HepG2 (cell line): Measurements from ENCODE around the gene USE1. TPM values are rescaled to one million over a fixed set of nuclear protein-coding genes. Genes with fewer than 3 reads are reported as not detected.
A peak's percentile ranks its signal among the peaks of the same experiment; 100 is the strongest.

Experiments used
- ATF4 ChIP-seq, 2 experiments: fragments of 450-650 bp in 1 of 2; sonication (generic) in 1 of 2; formaldehyde crosslinking; IDR thresholded peaks; 2 replicates each; pipeline versions ENCODE4 v1.5.0 to v1.8.0; 2020 to 2022; ENCODE audit warnings: mild to moderate bottlenecking in 1 of 2, missing genetic modification reagents in 1 of 2
- CBX2 ChIP-seq, 2 experiments: fragments of 200-600 bp in 1 of 2; sonication (generic); formaldehyde crosslinking in 1 of 2; IDR thresholded peaks; 2 replicates each; pipeline versions ENCODE4 v1.7.0 to v1.8.1; 2018 to 2022; ENCODE audit warnings: low read depth in 2 of 2, low read length in 1 of 2, mild to moderate bottlenecking in 1 of 2, missing genetic modification reagents in 1 of 2
- FOSL1 ChIP-seq: sonication (generic); formaldehyde crosslinking; IDR thresholded peaks from 2 replicates; pipeline ENCODE4 v1.9.0; 2021; ENCODE audit warnings: missing genetic modification reagents, borderline replicate concordance
- HDAC2 ChIP-seq: sonication (generic); formaldehyde crosslinking; IDR thresholded peaks from 2 replicates; pipeline ENCODE4 v1.4.0; 2020; ENCODE audit warnings: missing genetic modification reagents
- KDM5B ChIP-seq: sonication (generic); formaldehyde crosslinking; IDR thresholded peaks from 2 replicates; pipeline ENCODE4 v1.4.0; 2020; ENCODE audit warnings: missing genetic modification reagents, mild to moderate bottlenecking, borderline replicate concordance
- NR0B2 ChIP-seq: sonication (generic); formaldehyde crosslinking; IDR thresholded peaks from 2 replicates; pipeline ENCODE4 v1.4.0; 2020; ENCODE audit warnings: mild to moderate bottlenecking, missing genetic modification reagents
- RBFOX2 ChIP-seq: fragments of 200-400 bp; formaldehyde crosslinking; IDR thresholded peaks from 2 replicates; pipeline ENCODE4 v1.6.1; 2017; ENCODE audit warnings: low read depth, mild to moderate bottlenecking, low read length
- SRF ChIP-seq: IDR thresholded peaks from 2 replicates; pipeline ENCODE4 v1.6.1; 2011; ENCODE audit warnings: mild to moderate bottlenecking, low read depth, low read length, moderate library complexity
- SUZ12 ChIP-seq: fragments of 150-350 bp; IDR thresholded peaks from 2 replicates; pipeline ENCODE4 v1.6.1; 2014; ENCODE audit warnings: low read depth, low read length
- TFE3 ChIP-seq: IDR thresholded peaks from 2 replicates; pipeline ENCODE4 v1.6.1; 2016
- U2AF1 ChIP-seq: fragments of 200-400 bp; formaldehyde crosslinking; optimal IDR thresholded peaks from 2 replicates; pipeline ENCODE3; 2017; ENCODE audit warnings: mild to moderate bottlenecking, low read depth, low read length
- ZBTB8A ChIP-seq: sonication (generic); formaldehyde crosslinking; IDR thresholded peaks from 2 replicates; pipeline ENCODE4 v1.4.0; 2020; ENCODE audit warnings: mild to moderate bottlenecking, low read depth, missing genetic modification reagents, borderline replicate concordance
- ZFP62 ChIP-seq: sonication (generic); formaldehyde crosslinking; IDR thresholded peaks from 2 replicates; pipeline ENCODE4 v1.4.0; 2020; ENCODE audit warnings: missing genetic modification reagents
- ZNF138 ChIP-seq: sonication (generic); formaldehyde crosslinking; IDR thresholded peaks from 2 replicates; pipeline ENCODE4 v1.5.0; 2020; ENCODE audit warnings: mild to moderate bottlenecking, low read depth, missing genetic modification reagents
- ZNF256 ChIP-seq: sonication (generic); formaldehyde crosslinking; conservative IDR thresholded peaks from 2 replicates; pipeline ENCODE4 v1.4.0; 2020; ENCODE audit warnings: missing genetic modification reagents
- ZNF597 ChIP-seq: sonication (generic); formaldehyde crosslinking; IDR thresholded peaks from 2 replicates; pipeline ENCODE4 v1.5.0; 2020; ENCODE audit warnings: missing genetic modification reagents
- ZNF660 ChIP-seq: sonication (generic); formaldehyde crosslinking; IDR thresholded peaks from 2 replicates; pipeline ENCODE4 v1.5.1; 2020; ENCODE audit warnings: mild to moderate bottlenecking, low read depth, missing genetic modification reagents, borderline replicate concordance
- ZNF670 ChIP-seq: sonication (generic); formaldehyde crosslinking; IDR thresholded peaks from 2 replicates; pipeline ENCODE4 v1.8.0; 2022; ENCODE audit warnings: mild to moderate bottlenecking, missing genetic modification reagents, borderline replicate concordance
- ZNF687 ChIP-seq: sonication (generic); formaldehyde crosslinking; IDR thresholded peaks from 2 replicates; pipeline ENCODE4 v1.5.1; 2020; ENCODE audit warnings: mild to moderate bottlenecking, missing genetic modification reagents, moderate library complexity
- ZNF737 ChIP-seq: sonication (generic); formaldehyde crosslinking; IDR thresholded peaks from 2 replicates; pipeline ENCODE4 v1.5.0; 2020; ENCODE audit warnings: missing genetic modification reagents, mild to moderate bottlenecking, borderline replicate concordance
- polyA plus RNA-seq, 8 experiments: library from polyadenylated mRNA; depleted of rRNA in 3 of 8; stranded (reverse) in 7 of 8; unstranded in 1 of 8; fragments of >200 nt; fragmentation: Illumina TruSeq in 4 of 8; extraction: Trizol in 4 of 8; gene quantifications; 2 replicates each; pipeline versions ENCODE4 v1.2.1 to v1.2.3, GENCODE V29; 2011 to 2016; ENCODE audit warnings: low read depth in 4 of 8, missing spikeins in 1 of 8, mixed read lengths in 1 of 8; ENCODE audit not compliant: insufficient read depth in 1 of 8
- total RNA-seq, 5 experiments: library from RNA; depleted of rRNA; stranded (reverse); fragments of >200 nt; fragmentation: Illumina TruSeq; extraction: Trizol; gene quantifications; 2 replicates each; pipeline ENCODE4 v1.2.3, GENCODE V29; 2016; ENCODE audit warnings: low read depth in 1 of 5

USE1 gene
- total and polyA plus RNA-seq, 2 of the 13 experiments (the other 11 are each of a cell fraction or from before 2014, with no cell fraction given), result 9.9 to 17.6 TPM

GRCh38 chr19:17246681-17247425 is 31.7 kb downstream of the USE1 start (continued):
- TF ChIP-seq ZNF687 (CRISPR knock-in tag) (peak; percentile 75; the same call in 1 of the 2 replicates), HDAC2 (CRISPR knock-in tag) (peak; percentile 85), SRF (no peak), FOSL1 (CRISPR knock-in tag) (no peak), KDM5B (no peak), U2AF1 (no peak), ZNF597 (CRISPR knock-in tag) (no peak), ZFP62 (CRISPR knock-in tag) (no peak), RBFOX2 (peak; percentile 62), NR0B2 (CRISPR knock-in tag) (no peak), ZNF256 (CRISPR knock-in tag) (no peak), ZNF660 (CRISPR knock-in tag) (no peak), TFE3 (CRISPR knock-in tag) (no peak), ZNF737 (CRISPR knock-in tag) (no peak), ZBTB8A (CRISPR knock-in tag) (no peak), SUZ12 (no peak), CBX2 (IDR thresholded peaks at IDR 0.05; ENCODE audit: low read depth, low read length) (no peak), CBX2 (CRISPR knock-in tag; IDR thresholded peaks at IDR 0.05; ENCODE audit: low read depth) (no peak), ATF4 (CRISPR knock-in tag; IDR thresholded peaks at IDR 0.05) (0 out of 4 replicates have a peak, but pooled peaks of 1 of the 2 experiments have one; percentile 21), ZNF138 (CRISPR knock-in tag) (no peak), ZNF670 (CRISPR knock-in tag) (no peak)
